Ramos (cell line): ENCODE measurements around the gene PTGS1.

Source experiments
- in situ Hi-C: fragments of 300-500 bp; cut with MboI; formaldehyde crosslinking; loops from one replicate; pipeline ENCODE4 v1.14.3; 2022; ENCODE audit warnings: low sequenced_read_pairs; ENCODE audit not compliant: unreplicated experiment

PTGS1 gene

DNA sequence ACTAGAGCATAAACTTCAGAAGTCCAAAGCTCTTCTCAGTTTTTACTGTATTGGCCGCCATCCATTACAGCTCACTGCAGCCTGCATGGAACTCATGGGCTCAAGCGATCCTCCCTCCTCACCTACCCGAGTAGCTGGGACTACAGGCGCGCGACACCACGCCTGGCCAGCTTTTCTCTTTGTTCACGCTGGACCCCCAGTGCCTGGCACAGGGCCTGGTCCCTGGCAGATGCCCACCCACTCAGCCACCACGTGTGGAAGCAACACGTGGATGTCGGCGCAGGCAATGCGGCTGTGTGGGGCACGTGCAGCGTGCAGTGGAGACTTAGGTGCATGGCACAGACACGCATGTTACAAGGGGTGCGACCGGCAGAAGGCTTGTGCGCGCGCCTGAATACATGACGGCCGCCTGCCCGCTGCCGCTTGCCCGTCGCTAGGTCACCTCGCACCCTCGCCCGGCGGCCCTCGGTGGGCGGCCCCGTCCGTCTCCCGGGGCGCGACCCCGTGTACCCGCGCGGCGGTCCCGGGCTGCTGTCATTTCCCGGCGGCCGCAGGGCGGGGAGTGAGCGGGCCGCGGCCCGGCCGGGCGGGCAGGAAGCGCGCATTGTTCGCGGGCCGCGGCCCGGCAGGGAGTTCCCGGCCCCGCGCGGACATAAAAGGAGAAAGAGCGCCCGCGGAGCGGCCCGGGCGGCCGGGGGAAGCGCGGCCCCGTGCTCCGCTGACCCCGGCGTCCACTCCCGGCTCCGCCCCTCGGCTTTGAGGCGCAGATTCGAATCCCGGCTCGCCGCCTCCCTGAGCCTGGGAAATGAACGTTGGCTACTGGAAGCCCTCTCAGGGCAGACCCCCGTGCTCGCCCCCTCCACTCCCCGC, 24.1 kb upstream of the PTGS1 start:
- in situ Hi-C loops: loop anchor here (5.0 kb wide), 1 partner anchor 224 kb away; no protein-coding TSS in a partner anchor

DNA sequence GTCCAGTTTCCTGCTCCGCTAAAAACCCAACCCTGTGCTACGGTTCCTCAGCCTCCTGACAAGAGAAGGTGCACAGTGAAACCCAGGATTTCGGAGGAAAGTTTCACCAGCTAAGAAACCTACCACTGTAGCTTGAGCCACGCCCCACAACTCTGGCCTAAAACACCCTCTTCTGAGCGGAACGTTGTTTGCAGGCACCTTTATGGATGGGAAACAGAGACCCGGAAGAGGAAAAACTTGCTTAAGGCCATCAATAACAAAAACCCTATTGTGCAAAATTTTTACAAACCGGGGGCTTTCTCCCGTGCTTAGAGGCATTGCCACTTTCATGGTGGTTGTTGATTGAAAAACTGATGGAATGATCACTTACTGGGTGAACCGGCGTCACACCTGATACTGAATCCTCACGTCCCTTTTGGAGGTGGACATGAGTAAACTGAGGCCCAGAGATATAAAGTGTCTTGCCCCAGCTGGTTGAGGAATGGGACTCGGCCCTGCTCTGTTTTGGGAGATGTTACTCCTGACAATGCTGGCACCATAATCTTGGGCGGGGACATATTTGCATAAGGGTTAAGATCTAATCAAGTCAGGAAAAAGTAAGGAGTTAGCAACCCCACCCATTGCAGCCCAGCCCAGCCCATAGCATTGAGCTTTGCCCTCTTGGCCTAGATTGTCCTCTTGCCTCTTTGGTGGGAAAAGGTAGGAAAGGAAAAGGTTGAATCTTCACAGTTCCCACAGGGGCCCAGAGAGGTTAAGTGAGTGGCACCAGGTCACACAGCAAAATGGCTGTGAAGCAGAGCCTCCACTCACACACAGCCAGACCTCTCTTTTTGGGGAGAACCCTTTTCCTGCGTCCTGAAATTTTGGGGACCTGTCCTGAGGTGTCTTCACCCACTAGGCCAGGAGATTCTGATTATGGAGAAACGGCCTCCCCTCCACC, 23.2 kb upstream of the PTGS1 start:
- in situ Hi-C loops: loop anchor here (5.0 kb wide), 1 partner anchor 225 kb away; no protein-coding TSS in a partner anchor

DNA sequence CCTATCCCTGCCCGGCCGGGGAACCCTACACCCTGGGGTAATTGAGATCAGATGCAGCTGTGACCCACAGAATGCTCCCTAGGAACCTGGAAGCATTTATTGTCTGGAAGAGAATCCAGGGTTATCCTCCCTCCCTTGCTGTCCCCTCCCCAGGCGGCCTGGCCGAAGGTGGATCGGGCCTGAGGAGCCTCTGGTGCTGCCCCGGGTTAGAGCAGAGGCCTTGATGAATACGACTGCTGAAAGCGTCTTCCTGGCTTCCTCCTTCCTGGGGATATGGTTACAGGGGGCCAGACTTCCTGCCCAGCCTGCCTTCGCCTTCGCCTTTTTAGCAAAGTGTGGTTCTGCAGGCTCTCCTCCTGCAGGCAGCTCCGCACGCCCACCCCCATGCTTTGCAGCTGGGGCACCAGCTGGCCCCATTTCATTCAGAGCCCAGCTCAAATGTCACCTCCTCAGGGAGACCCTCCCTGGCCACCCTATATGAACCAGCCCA, 22.5 kb upstream of the PTGS1 start:
- in situ Hi-C loops: loop anchor here (5.0 kb wide), 1 partner anchor 226 kb away; no protein-coding TSS in a partner anchor

DNA sequence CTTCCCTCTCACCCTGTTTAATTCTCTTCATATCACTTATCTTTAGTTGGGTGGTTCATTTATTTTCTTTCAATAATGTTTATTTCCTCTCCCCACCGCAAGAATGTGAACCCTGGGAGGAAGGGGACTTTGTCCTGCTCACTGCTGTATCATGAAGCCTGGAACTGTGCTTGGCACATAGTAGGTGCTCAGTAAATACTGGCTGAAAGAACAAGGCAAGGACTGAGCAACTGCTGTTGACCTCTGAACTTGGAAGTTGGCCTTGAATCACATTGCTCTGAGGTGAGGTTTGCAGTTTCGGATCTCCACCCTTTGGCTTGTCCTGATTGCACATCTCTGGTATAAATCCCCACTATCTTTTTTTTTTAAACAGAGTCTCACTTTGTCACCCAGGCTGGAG, 22.0 kb upstream of the PTGS1 start:
- in situ Hi-C loops: loop anchor here (5.0 kb wide), 1 partner anchor 226 kb away; no protein-coding TSS in a partner anchor

DNA sequence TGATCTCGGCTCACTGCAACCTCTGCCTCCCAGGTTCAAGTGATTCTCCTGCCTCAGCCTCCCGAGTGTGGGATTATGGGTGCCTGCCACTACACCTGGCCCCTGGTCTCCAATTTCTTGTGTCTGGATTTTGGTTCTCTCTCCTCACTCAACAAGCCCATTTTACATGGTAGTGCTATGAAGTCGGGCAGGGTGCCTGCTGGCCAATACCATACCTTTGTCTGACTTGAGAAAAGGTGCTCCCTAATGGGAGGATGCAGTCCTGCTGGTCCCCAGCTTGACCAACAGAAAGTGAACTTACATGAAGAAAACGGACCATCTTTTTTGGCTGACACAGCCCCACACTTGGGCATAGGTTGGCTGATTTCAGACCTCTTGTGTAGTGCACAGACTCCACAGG, 21.6 kb upstream of the PTGS1 start:
- in situ Hi-C loops: loop anchor here (5.0 kb wide), 1 partner anchor 227 kb away; no protein-coding TSS in a partner anchor

DNA sequence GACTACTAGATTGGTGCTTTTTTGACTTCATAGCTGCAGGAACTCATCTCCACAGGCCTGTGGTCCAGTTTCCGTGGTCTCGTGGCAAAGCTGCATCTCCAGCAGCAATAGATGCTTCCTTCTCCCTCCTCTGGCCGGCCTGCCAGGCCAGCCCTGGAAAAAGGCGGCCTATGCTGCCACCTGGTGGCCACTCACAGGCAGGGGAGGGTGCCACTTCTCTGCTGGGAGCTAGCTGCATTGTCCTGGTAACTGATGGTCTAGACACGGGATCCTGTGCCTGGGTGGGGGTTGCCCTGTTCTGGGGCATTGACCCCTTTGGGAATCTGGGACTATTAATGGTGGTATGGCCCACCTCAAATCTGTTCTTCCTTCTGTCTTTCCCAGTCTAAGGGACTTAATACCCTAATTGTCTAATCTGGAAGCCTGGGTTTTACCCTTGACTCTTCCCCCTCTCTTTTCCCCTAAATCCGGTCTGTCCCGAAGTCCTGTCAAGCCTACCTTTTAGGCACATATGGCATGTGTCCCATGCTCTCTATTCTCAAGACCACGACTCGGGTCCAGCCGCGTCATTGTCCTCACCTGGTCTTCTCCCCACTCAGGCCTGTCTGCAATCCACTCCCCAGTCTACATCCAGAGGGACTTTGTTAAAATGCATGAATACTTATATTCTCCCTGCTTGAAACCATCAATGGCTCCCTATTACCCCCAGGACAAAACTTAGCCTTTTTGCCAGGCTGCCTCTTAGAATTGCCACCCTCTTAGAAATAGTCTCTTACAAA, 20.1 kb upstream of the PTGS1 start:
- in situ Hi-C loops: loop anchor here (25.0 kb wide), 1 partner anchor 688 kb away; the partner anchor contains the start of gene DAB2IP

DNA sequence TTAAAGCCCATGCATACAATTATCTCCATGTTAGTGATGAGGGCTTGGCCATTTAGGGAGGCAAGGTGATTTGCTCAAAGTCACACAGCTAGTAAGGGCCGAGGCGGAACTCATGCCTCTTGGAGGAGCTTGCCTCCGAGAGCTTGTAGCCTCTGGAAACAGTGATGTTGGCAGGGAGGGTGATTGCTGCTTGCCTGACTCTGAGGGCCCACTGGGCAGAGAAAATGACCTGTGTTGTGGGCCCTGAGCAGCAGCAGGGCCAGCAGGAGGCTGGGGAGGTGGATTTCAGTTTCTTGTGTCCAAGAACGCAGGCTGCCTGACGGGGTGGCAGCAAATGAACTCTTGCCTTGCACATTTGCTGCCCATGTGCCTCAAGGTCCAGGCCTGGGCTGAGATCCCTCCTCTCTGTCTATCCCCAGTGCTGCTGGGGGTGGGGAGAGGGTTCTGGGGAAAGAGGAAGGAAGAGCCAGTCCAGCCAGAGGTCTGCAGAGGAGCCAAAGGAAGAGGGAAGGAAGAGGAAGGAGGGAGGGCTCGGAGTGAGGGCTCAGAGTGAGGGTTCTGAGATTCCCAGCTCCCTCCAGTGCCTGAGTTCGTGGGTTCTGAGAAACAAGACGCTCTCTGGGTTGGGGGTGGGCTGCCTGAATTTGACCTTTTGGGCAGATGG, 16.2 kb upstream of the PTGS1 start:
- in situ Hi-C loops: loop anchor here (25.0 kb wide), 1 partner anchor 692 kb away; the partner anchor contains the start of gene DAB2IP

DNA sequence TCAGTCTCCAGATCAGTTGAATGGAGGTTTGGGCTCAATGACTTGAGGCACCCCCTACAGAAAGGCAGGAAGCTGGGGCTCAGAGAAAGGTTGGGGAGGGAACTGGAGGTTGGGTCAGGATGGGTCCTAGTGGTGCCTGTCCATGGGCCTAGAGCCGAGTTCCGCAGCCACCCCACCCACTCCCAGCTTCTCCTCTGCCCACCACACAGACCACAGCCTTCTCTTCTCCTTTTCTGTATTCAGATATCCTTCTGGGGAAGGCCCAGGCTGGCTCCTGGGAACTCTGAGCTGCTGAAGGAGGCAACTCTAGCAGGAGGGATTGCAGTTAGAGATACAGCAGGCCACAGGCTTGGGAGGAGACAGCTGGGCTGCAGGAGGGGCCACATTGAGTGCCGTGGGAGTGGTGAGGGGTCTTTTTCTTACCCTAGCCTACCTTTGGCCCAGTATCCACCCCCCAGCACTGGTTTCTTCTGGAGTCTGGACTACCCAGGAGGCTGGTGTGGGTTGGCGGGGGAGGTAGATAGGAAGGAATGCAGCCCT, 15.4 kb upstream of the PTGS1 start:
- in situ Hi-C loops: loop anchor here (25.0 kb wide), 1 partner anchor 693 kb away; the partner anchor contains the start of gene DAB2IP

DNA sequence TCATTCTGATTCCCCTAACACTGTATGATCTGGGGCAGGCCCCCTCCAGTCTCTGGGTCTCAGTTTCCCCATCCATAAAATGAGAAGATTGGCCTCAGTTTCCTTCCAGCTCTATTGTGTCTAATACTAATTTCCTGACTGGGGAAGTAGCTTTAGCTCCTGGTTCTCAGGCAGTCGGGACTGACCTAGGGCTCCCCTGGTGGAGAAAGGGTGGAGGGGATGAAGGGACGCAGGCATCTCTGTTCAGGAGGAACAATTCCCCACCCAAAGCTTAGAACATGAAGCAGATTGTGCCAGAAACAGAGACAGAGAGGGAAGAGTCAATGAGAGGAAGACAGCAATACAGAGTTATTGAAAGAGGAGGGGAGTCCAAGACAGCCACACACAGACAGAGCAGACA, 14.2 kb upstream of the PTGS1 start:
- in situ Hi-C loops: loop anchor here (25.0 kb wide), 1 partner anchor 694 kb away; the partner anchor contains the start of gene DAB2IP

DNA sequence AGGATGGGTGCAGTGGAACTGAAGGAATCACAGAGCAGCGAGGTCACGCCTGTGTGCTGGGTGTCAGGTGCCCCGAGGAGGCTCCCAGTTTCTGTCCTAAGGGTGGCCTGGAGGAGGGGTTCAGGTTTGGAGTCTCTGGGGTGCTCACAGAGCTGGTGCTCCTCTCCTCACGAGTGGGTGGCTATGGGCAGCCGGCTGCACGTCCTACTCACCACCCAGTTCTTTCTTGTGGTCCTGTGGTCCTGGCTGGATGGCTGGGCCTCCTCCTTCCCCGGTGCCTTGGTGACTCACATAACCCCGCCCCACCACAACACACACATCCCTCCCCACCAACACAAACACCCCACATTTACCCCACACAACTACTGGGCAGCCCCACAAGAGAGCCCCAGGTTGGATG, 9.9 kb upstream of the PTGS1 start:
- in situ Hi-C loops: loop anchor here (25.0 kb wide), 1 partner anchor 699 kb away; the partner anchor contains the start of gene DAB2IP

DNA sequence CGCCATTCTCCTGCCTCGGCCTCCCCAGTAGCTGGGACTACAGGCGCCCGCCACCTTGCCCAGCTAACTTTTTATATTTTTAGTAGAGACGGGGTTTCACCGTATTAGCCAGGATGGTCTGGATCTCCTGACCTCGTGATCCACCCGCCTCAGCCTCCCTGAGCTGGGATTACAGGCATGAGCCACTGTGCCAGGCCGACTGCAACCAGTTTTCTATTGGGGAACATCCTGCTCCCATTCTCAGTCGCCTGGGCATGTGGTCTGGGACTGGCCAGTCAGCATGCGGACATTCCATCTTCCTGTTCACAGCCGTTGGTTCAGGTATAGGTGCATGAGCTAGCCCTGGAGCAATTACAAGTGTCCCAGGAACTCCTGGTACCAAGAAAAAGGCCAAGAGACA, 7.7 kb upstream of the PTGS1 start:
- in situ Hi-C loops: loop anchor here (25.0 kb wide), 1 partner anchor 701 kb away; the partner anchor contains the start of gene DAB2IP

DNA sequence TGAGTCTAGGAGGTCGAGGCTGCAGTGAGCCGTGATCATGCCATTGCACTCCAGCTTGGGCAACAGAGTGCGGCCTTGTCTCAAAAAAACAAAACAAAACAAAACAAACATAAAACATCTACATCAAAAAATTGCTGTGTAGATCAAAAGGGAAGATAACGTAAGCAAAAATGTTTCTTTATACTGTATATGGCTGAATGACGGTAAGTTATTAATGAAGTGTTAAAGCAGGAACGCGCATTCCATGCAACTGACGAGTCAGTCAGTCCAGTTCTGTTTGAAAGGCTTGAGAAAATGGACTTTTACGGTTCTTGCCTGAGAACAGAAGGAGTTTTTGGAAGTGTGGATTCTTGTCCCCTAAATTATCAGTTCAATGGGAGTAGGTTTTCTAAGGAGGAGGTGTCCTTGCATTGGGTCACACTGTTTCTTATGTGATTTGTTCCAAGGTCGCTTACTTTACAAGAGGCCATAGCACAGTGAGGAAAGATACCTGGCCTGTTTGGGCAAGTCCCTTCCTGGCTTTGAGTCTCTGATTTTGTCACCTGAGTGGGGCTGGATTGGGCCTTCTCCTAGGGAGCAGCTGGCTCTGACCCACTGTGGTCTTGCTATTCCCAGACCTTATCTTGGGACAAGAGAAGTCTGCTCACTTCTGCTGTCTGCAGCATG, 6.6 kb upstream of the PTGS1 start:
- in situ Hi-C loops: loop anchor here (25.0 kb wide), 1 partner anchor 702 kb away; the partner anchor contains the start of gene DAB2IP

DNA sequence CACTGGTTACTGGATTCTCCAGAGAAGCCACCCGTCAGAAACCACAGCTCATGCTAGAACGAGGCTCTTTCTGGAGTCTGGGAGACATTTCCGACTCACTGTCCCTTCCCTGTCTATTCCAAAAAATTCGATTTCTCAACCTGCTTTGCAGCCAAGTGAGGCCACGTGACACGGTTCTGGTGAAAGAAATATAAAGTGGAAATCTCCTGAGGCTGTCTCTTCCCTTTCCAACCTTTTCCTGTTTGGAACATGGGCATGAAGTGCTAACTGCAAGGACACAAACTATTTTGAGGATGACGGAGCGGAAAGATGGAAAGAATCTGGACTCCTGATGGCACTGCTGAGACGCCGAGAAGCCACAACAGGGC, 6.1 kb upstream of the PTGS1 start:
- in situ Hi-C loops: loop anchor here (25.0 kb wide), 1 partner anchor 702 kb away; the partner anchor contains the start of gene DAB2IP

DNA sequence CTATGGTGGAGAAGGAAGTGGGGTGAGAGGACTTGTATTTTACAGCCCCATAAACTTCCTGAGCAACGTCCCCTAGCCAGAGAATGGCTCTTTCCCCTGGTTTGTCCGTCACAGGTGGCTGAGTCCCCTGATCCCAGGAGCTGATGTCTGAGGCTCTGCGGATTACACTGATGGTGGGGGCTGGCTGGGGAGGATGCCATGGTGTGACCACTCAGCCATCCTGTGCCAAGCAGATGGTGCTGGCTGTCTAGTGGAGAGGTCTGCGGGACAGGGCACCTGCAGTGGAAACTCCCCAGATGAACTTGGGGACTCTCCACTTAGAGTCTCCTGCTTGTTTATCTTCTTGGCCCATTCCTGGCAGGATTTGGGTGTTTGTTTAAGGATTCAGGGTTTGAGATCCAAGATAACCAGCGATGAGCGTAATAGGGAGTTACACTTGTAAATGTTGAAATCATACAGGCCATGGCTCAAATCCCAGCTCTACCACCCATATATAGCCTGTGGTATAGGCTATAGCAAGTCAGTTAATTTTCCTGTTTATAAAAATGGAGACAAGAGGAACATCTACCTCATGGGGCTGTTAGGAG, 4.7 kb upstream of the PTGS1 start:
- in situ Hi-C loops: loop anchor here (25.0 kb wide), 1 partner anchor 704 kb away; the partner anchor contains the start of gene DAB2IP

DNA sequence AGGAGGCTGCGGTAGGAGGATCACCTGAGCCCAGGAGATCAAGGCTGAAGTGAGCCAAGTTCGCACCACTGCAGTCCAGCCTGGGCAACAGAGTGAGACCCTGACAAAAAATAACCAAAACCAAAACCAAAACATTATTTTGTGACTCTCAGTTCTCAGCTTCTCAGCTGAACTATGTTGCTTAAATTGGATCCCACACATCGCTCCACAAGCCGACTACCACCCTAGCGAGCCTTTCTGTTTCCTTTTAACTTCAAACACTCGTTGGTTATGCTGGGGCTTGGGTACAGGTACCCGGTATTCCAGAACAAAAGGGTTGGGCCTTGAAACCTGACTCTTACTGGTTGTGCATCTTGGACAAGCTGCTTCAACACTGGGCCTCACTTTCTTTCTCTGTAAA, 3.8 kb upstream of the PTGS1 start:
- in situ Hi-C loops: loop anchor here (25.0 kb wide), 1 partner anchor 705 kb away; the partner anchor contains the start of gene DAB2IP

DNA sequence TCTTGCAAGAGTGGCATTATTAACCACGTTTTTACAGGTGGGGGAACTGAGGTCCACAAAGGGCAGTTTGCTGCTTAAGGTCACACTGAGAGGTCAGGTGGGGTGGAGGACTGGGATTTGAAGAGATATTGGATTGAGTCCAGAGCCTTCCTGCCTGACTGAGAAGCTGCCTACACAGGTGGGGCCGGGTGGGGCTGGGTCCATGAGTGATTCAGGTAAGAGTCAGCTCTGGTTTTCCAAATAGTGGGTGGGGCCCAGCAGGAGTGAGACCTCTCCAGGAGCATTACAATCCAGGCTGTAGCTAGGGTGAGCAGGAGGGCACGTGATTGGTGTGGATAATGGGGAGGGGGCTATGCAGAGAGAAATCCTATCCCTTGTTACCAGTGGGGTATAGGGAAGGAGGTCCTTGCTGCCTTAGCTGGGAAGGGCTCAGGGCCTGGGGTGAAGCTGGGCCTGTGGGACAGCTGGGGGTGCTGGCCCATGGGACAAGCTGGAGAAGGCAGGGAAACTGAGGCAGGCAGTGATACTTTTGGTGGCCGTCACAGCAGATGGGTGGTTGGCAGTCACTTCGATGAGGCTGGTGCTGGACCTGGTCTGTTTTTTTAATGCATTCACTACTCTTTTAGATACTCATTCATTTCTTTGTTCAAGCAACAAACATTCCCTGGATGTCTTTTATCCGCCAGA, 2.9 kb upstream of the PTGS1 start:
- in situ Hi-C loops: loop anchor here (25.0 kb wide), 1 partner anchor 706 kb away; the partner anchor contains the start of gene DAB2IP

DNA sequence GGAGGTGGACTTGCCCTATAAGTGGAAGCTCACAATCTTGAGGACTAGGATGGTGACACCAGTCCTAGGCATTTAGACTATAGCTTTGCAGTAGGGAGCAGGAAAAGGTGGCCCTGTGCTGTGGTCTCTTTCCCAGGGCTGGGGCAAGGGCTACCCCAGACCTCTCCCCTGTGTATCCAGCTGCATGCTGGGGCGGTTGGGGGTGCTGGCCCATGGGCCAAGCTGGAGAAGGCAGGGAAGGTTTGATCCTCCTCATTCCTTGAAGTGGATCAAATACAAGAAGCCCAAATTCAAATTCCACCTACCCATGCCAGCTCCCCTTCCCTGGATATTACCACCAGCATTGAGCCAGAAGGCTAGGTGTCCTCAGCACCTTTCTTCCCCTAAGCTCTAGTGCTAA, 2.2 kb upstream of the PTGS1 start:
- in situ Hi-C loops: loop anchor here (25.0 kb wide), 1 partner anchor 706 kb away; the partner anchor contains the start of gene DAB2IP
